ENCODE measurements around the gene ZBTB7C.

Gene ZBTB7C

GRCh38 chr18:48326901-48327675 is 82.1 kb downstream of the ZBTB7C start:
- DNase-seq (ENCODE audit: low read depth in 2 of 2, low spot score in 1 of 2): no peak

- DNase-seq (ENCODE audit: low read depth in 2 of 2, low spot score in 1 of 2): no peak
Measured at GRCh38 chr18:48325115-48325665, 84.0 kb downstream of the ZBTB7C start.

GRCh38 chr18:48324651-48325050 is 84.5 kb downstream of the ZBTB7C start:
- DNase-seq (ENCODE audit: low read depth in 2 of 2, low spot score in 1 of 2): no peak

GRCh38 chr18:48323151-48323550 is 86.0 kb downstream of the ZBTB7C start:
- DNase-seq (ENCODE audit: low read depth in 2 of 2, low spot score in 1 of 2): no peak

- DNase-seq (ENCODE audit: low read depth in 2 of 2, low spot score in 1 of 2): no peak
Measured at GRCh38 chr18:48321536-48321935, 87.6 kb downstream of the ZBTB7C start.

GRCh38 chr18:48321121-48321520 is 88.1 kb downstream of the ZBTB7C start:
- DNase-seq (ENCODE audit: low read depth in 2 of 2, low spot score in 1 of 2): no peak

- DNase-seq (ENCODE audit: low read depth in 2 of 2, low spot score in 1 of 2): no peak
Measured at GRCh38 chr18:48320639-48320945, 88.6 kb downstream of the ZBTB7C start.

GRCh38 chr18:48319801-48320638 is 89.2 kb downstream of the ZBTB7C start:
- no peak for DNase-seq (ENCODE audit: low read depth in 2 of 2, low spot score in 1 of 2)

- DNase-seq (ENCODE audit: low read depth in 2 of 2, low spot score in 1 of 2): no peak
Measured at GRCh38 chr18:48318436-48318835, 90.7 kb downstream of the ZBTB7C start.

GRCh38 chr18:48317781-48318381 is 91.3 kb downstream of the ZBTB7C start:
- DNase-seq (ENCODE audit: low read depth in 2 of 2, low spot score in 1 of 2): no peak

GRCh38 chr18:48316177-48316576 is 93.0 kb downstream of the ZBTB7C start:
- no peak for DNase-seq (ENCODE audit: low read depth in 2 of 2, low spot score in 1 of 2)

- DNase-seq (ENCODE audit: low read depth in 2 of 2, low spot score in 1 of 2): no peak
Measured at GRCh38 chr18:48314690-48315089, 94.5 kb downstream of the ZBTB7C start.

GRCh38 chr18:48313792-48314191 is 95.4 kb downstream of the ZBTB7C start:
- DNase-seq (ENCODE audit: low read depth in 2 of 2, low spot score in 1 of 2): no peak

GRCh38 chr18:48312066-48312465 is 97.1 kb downstream of the ZBTB7C start:
- DNase-seq (ENCODE audit: low read depth in 2 of 2, low spot score in 1 of 2): no peak

GRCh38 chr18:48310999-48311398 is 98.2 kb downstream of the ZBTB7C start:
- no peak for DNase-seq (ENCODE audit: low read depth in 2 of 2, low spot score in 1 of 2)

- DNase-seq (ENCODE audit: low read depth in 2 of 2, low spot score in 1 of 2): no peak
Measured at GRCh38 chr18:48310353-48310752, 98.8 kb downstream of the ZBTB7C start.

GRCh38 chr18:48308755-48309575 is 100.2 kb downstream of the ZBTB7C start:
- DNase-seq (ENCODE audit: low read depth in 2 of 2, low spot score in 1 of 2): no peak

- DNase-seq (ENCODE audit: low read depth in 2 of 2, low spot score in 1 of 2): no peak
Measured at GRCh38 chr18:48308027-48308635, 101.1 kb downstream of the ZBTB7C start.

- no peak for DNase-seq (ENCODE audit: low read depth in 2 of 2, low spot score in 1 of 2)
Measured at GRCh38 chr18:48306838-48307237, 102.3 kb downstream of the ZBTB7C start.

GRCh38 chr18:48304906-48305693 is 104.1 kb downstream of the ZBTB7C start:
- DNase-seq (ENCODE audit: low read depth in 2 of 2, low spot score in 1 of 2): no peak

Data from stimulated activated CD8-positive, alpha-beta memory T cell treated with anti-CD3 and anti-CD28 coated beads, Interleukin-4, amount 100 ng/mL, for 4 hours (primary cell).